Muscle of back (tissue), 11 donors: ENCODE data around the gene GJC2. TPM values are rescaled to one million over a fixed set of nuclear protein-coding genes. Genes with fewer than 3 reads are reported as not detected.

Experiments
- DNase-seq, 3 donors: peaks; one replicate each; pipeline versions ENCODE4 v3.0.0 to v3.0.0-alpha.2; 2013
- polyA plus RNA-seq, 10 donors: library from polyadenylated mRNA; unstranded; fragments of 120-200 nt; gene quantifications; one replicate each; pipeline ENCODE4 v1.2.1, GENCODE V29; 2013; ENCODE audit not compliant: insufficient read length in 10 of 10

GJC2 gene
- polyA plus RNA-seq, 10 donors, result 0.62 to 1.5 (median 0.83) TPM

- no peak for DNase-seq
Observed at GRCh38 chr1:228157729-228158126, 8.0 kb downstream of the GJC2 start.

DNA sequence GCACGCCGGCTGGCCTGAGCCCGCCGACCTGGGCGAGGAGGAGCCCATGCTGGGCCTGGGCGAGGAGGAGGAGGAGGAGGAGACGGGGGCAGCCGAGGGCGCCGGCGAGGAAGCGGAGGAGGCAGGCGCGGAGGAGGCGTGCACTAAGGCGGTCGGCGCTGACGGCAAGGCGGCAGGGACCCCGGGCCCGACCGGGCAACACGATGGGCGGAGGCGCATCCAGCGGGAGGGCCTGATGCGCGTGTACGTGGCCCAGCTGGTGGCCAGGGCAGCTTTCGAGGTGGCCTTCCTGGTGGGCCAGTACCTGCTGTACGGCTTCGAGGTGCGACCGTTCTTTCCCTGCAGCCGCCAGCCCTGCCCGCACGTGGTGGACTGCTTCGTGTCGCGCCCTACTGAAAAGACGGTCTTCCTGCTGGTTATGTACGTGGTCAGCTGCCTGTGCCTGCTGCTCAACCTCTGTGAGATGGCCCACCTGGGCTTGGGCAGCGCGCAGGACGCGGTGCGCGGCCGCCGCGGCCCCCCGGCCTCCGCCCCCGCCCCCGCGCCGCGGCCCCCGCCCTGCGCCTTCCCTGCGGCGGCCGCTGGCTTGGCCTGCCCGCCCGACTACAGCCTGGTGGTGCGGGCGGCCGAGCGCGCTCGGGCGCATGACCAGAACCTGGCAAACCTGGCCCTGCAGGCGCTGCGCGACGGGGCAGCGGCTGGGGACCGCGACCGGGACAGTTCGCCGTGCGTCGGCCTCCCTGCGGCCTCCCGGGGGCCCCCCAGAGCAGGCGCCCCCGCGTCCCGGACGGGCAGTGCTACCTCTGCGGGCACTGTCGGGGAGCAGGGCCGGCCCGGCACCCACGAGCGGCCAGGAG is 8.6 kb downstream of the GJC2 start:
- no peak for DNase-seq

DNA sequence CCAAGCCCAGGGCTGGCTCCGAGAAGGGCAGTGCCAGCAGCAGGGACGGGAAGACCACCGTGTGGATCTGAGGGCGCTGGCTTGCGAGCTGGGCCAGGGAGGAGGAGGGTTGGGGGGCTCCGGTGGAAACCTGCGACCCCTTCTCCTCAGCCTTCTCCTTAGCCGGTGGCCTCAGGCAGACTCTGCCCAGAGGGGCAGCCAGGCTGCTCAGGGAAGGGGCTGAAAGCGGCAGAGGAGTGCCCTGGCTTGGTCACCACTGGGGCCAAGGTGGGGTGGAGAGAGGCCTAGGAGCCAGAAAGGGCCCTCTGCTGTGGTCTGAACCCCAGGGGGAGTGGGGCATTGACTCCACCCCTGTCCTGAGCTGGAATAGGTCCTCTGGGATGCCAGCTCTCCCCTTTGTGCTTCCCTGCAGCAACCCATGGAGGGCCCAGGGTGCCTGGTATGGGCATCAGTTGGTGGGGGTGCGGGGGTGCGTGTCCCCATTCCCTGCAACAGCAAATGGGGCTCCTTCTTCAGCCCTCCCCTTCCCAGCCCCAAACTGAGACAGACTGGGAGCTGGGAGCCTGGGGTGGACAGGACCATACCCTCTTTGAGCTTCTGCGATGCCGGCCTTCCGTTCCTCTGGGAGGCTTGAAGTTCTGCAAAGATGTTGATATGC is 9.4 kb downstream of the GJC2 start:
- no peak for DNase-seq

DNA sequence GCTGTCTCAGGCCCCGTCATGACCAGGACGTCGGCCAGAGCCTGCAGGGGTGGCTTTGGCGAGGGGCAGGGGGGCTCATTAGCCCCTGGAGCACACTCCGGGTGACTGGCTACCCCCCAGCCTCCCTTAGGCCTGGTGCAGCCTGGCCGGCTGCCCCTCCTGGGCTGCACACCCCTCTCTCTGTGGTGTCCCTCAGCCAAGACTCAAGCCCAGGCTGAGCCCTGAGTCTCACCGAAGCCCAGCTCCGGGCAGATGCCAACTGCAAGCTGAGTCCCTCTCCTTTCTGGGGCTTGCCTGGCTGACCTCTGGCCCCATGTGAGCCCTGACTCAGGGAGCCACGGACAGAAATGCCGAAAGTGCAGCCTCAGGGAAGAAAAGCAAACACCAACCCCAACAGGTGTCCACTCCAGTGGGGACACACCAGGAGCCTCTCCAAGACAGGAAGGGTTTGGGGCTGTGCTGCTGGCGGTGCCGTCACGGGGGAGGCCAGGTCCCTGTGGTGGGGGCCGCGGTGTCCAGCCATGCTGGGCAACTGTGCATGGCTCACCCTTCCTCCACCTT is 10.6 kb downstream of the GJC2 start:
- no peak for DNase-seq

DNA sequence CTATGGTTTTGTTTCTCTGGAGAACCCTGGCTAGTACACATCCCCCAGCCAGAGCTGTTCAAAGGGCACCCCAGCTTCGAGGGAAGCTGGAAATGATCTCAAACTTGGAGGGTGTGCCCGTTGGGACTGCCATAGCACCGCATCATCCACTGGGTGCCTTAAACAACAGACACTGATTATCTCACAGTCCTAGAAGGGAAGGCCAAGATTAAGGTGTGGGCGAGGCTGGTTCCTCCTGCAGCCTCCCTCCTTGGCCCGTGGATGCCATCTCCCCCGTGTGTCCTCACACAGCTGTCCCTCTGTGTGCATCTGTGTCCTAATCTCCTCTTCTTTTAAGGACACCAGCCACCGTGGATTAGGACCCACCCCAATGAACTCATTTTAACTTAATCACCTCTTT is 11.6 kb downstream of the GJC2 start:
- DNase-seq, result no peak

- no peak for DNase-seq
Observed at GRCh38 chr1:228161866-228162265, 12.1 kb downstream of the GJC2 start.

- peak in 1 of 3 donors; percentile 59 for DNase-seq
Observed at GRCh38 chr1:228162286-228163006, 12.7 kb downstream of the GJC2 start.

GRCh38 chr1:228163007-228163753 is 13.4 kb downstream of the GJC2 start:
- DNase-seq, result peak in 1 of 3 donors; percentile 63

GRCh38 chr1:228163776-228164519 is 14.2 kb downstream of the GJC2 start:
- no peak for DNase-seq

DNA sequence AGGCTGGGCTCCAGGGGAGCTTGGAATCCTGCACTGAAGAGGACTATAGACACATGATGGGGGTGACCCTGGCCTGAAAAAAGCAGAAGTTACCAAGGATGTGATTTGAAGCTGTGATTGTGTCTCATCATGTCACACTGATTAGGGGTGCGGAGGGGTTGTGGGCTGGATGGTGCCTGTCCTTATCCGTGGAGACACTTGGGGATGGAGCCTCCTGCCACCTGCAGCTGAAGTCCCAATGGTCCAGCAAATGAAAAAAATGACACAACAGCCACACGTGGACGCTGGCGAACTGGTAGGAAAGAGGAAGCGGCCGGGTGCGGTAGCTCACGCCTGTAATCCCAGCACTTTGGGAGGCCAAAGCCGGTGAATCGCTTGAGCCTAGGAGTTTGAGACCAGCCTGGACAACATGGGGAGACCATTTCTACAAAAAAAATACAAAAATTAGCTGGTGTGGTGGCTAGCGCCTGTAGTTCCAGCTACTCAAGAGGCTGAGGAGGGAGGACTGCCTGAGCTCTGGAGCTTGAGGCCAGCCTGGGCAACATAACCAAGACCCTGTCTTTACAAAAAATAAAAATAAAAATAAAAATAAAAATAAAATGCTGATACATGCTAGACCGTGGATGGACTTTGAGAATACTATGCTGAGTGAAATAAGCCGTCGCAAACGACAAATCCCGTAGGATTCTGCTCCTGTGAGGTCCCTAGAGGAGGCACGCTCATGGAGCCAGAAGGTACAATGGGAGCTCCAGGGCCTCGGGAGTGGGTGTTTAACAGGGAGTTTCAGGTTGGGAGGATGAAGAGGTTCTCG is 15.0 kb downstream of the GJC2 start:
- DNase-seq, result no peak

- DNase-seq, result peak; percentile 99
Observed at GRCh38 chr1:228165372-228166169, 15.8 kb downstream of the GJC2 start, which contains the start of gene IBA57. Gene IBA57, plus strand, starts transcription at chr1:228165804. Its CDS starts 13 bp downstream, at chr1:228165817.

DNA sequence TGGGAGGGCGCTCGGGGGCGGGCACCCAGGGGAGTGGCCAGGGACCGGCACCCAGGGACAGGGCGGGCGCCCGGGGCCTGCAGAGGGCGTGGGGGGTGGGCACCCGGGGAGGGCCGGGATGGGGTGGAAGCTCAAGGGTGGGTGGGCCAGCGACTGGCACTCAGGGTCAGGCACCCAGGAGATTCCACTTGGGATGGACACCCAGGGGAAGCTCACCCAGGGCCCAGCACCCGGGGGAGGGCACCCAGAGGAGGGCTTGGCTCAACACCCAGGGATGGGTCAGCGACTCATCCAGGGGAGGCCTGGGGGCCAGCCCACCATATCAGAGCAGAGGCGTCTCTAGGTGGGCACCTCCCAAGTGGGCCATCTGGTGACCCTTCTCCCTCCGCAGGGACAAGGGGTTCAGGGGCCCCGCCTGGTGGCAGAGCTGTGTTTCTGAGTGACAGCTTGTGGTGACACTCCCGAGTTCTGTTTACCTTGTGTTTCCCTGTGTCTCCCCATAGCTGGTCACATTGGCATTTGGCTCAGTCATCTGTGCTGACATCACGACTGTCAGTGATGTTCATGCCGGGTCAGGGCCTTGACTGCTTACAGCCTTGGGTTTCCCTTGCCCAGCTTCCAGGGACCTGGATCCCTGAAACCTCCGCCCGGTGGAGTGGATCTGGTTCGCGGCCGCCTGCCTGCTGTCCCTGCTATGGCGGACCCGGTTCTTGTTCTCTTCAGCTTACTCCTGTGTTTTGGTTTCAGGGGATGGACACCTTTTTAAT is 16.6 kb downstream of the GJC2 start:
- DNase-seq, result peak; percentile 56 to 85 (median 75)

DNA sequence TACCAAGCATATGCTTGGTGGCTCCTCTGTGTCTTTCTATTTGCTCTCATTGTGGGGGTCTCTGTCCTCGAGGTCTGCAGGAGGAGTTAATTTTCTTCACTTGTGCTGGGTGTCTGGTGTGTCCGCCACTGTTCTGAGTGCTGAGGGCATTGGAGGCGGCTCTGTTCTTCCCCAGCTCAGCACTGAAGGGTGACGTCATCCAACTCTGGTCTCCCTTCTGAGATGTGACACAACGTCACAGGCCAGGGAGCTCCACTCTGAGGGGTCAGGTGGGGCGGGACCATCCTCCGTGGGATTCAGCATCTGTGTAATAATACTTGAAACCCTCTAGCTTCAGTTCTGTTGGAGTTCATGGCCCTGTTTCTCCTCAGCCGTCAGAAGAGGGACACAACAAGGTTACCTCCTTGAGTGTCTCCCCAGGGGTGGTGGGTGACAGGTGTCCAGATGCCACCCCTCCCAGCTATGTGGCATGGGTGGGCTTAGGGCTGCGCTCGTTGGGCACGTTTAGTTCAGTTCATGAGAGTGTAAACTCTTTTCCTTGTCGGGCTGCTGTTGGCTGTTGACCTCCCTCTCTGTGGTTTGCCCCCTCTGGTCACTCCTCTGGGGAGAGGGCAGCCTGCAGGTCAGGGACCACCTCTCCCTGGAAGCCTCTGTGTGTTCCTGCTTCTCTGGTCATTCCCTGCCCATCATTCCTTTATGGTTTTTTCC is 19.0 kb downstream of the GJC2 start:
- DNase-seq, result no peak

- no peak for DNase-seq
Observed at GRCh38 chr1:228169345-228169744, 19.6 kb downstream of the GJC2 start.

- no peak for DNase-seq
Observed at GRCh38 chr1:228170666-228171065, 20.9 kb downstream of the GJC2 start.

DNA sequence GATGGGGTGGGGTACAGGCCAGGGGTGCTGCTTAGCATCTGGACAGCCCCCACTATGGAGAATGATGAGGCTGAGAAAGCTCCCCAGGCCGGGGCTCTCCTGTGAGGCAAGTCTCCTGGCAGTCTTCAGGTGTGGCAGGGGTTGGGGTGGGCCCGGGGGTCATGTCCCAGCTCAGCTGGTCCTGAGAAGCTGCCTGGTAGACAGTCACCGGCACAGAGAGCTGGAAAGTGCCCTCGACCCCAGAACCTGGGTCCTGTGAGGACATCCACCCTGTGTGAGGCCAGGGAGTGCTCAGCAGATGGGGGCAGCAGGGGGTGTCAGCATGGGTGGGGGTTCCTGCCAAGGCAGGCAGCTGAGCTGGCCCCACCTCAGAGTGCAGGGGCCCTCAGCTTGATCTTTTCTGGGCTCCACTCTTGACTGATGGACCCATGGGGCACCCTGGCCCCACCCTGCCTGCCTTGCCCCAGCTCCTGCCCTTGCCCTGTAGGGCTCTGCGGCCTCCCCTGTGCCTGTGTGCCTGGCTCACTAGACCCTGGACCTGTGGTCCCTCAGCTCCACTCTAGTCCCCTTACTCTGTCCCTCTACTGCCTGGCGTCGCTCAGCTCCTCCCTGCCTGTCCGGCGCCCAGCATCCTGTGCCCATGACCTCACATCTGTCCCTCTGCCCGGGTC is 21.6 kb downstream of the GJC2 start:
- DNase-seq, result no peak
